Panc1 (cell line): ENCODE measurements around the gene HPCAL4. TPM values are rescaled to one million over a fixed set of nuclear protein-coding genes. Genes with fewer than 3 reads are reported as not detected.

Experiments
- ATAC-seq: fragments of 200-7000 bp; cut with Tn5 transposase; 2 replicates; pipeline ENCODE4 v1.9.1; 2020; ENCODE audit warnings: mild to moderate bottlenecking, moderate library complexity
- BruUV-seq: library from RNA; stranded (reverse); fragments of 400-500 nt; replicated peaks from 2 replicates; lab custom pipeline; 2021; lab: Mats Ljungman, UMichigan
- CTCF ChIA-PET: fragments of 300-600 bp; sonication (Branson Sonifier 250); formaldehyde crosslinking; loops from one replicate; lab custom pipeline; 2022; ENCODE audit warnings: antibody characterized with exemption; lab: Charles Lee
- POLR2A ChIA-PET: fragments of 300-600 bp; sonication (Branson Sonifier 250); formaldehyde crosslinking; loops from one replicate; lab custom pipeline; 2022; ENCODE audit warnings: antibody characterized with exemption; lab: Charles Lee
- DNase-seq: peaks from one replicate; pipeline ENCODE4 v3.0.0-alpha.2; 2010; ENCODE audit warnings: low read depth, low spot score
- H3K27ac ChIP-seq: 2 replicates; pipeline ENCODE4 v1.5.1; 2011; ENCODE audit warnings: mild to moderate bottlenecking, low read length, inconsistent platforms
- H3K27me3 ChIP-seq: fragments of 200-500 bp; sonication (Bioruptor generic); 2 replicates; pipeline ENCODE4 v1.6.0; 2014; ENCODE audit warnings: low read length, inconsistent platforms; ENCODE audit not compliant: control insufficient read depth, insufficient read depth
- H3K36me3 ChIP-seq: fragments of 200-500 bp; sonication (Bioruptor generic); 2 replicates; pipeline ENCODE4 v1.5.1; 2014; ENCODE audit warnings: inconsistent platforms, mild to moderate bottlenecking, low read length, moderate library complexity; ENCODE audit not compliant: control insufficient read depth, insufficient read depth
- H3K4me1 ChIP-seq: 2 replicates; pipeline ENCODE4 v1.5.1; 2011; ENCODE audit warnings: inconsistent platforms, mild to moderate bottlenecking, low read length, moderate library complexity; ENCODE audit not compliant: control insufficient read depth, insufficient read depth
- H3K4me3 ChIP-seq, 2 experiments: 2 replicates each; pipeline ENCODE4 v1.5.1; 2011 to 2012; ENCODE audit warnings: low read depth in 2 of 2, low read length in 2 of 2, mild to moderate bottlenecking in 2 of 2, inconsistent platforms in 1 of 2, moderate library complexity in 1 of 2
- H3K9me3 ChIP-seq: fragments of 200-500 bp; sonication (Bioruptor generic); 2 replicates; pipeline ENCODE4 v1.5.1; 2014; ENCODE audit warnings: low read depth, mild to moderate bottlenecking, inconsistent platforms, low read length, moderate library complexity; ENCODE audit not compliant: control insufficient read depth, insufficient read depth
- CTCF ChIP-seq: fragments of 450-650 bp; IDR thresholded peaks from 2 replicates; pipeline ENCODE4 v1.5.1; 2017; ENCODE audit warnings: mild to moderate bottlenecking
- POLR2AphosphoS5 ChIP-seq: IDR thresholded peaks from 2 replicates; pipeline ENCODE4 v1.6.1; 2012; ENCODE audit warnings: mild to moderate bottlenecking, low read depth, low read length, moderate library complexity
- SIN3A ChIP-seq: IDR thresholded peaks from 2 replicates; pipeline ENCODE4 v1.6.1; 2012; ENCODE audit warnings: low read depth, mild to moderate bottlenecking, low read length, moderate library complexity, borderline replicate concordance; ENCODE audit not compliant: insufficient read depth
- TCF7L2 ChIP-seq: IDR thresholded peaks from 2 replicates; pipeline ENCODE4 v1.6.1; 2011; ENCODE audit warnings: mild to moderate bottlenecking, low read depth, low read length, inconsistent platforms
- in situ Hi-C: cut with HindIII; loops from 2 replicates; pipeline ENCODE4 v1.10.0; 2016; ENCODE audit warnings: low sequenced_read_pairs, low pct_unique_long_range_greater_than_20kb
- intact Hi-C: fragments of 100-400 bp; cut with micrococcal nuclease; formaldehyde crosslinking; loops from one replicate; pipeline ENCODE4 v1.10.0; 2022; ENCODE audit not compliant: unreplicated experiment
- total RNA-seq: library from RNA; stranded (reverse); gene quantifications from one replicate; pipeline ENCODE4 v1.2.1, GENCODE V29; 2021; ENCODE audit not compliant: unreplicated experiment
- TF ChIP-seq, protein P1 (sequence below), 2 experiments: IDR thresholded peaks; 2 replicates each; pipeline ENCODE4 v1.6.1; 2011 to 2012; ENCODE audit warnings: low read depth in 2 of 2, control low read depth in 1 of 2, low read length in 1 of 2, mild to moderate bottlenecking in 1 of 2, moderate library complexity in 1 of 2; ENCODE audit not compliant: insufficient read depth in 1 of 2

HPCAL4 gene
- total RNA-seq, 1 experiment from 2014 or later, result 0.21 TPM

GRCh38 chr1:39701049-39701439, 9.8 kb upstream of the HPCAL4 start:
- H3K4me3 ChIP-seq, result no peak overlapping the region
- H3K9me3 ChIP-seq, result no peaks in the 10 kb centered on the region
- DNase-seq (no peak), ATAC-seq (no peak)
- no peak overlapping the region for H3K27ac ChIP-seq
- no peaks in the 10 kb centered on the region for H3K36me3 ChIP-seq
- ChIA-PET CTCF (interaction anchor here (0.6 to 0.7 kb wide), 2 partner anchors 54 to 102 kb away, joined by 3 to 7 read pairs; no protein-coding TSS in a partner anchor), POLR2A (no interaction called here)
- intact Hi-C loops (no loop called here), in situ Hi-C loops (no loop called here)
- no TSS peak for BruUV-seq
- peaks cover 8% of the 10 kb centered on the region; the same call in 1 of the 2 replicates for H3K27me3 ChIP-seq
- H3K4me1 ChIP-seq, result no peaks in the 10 kb centered on the region
- TF ChIP-seq SIN3A (no peak), CTCF (no peak)
- TF ChIP-seq, protein P1, sequence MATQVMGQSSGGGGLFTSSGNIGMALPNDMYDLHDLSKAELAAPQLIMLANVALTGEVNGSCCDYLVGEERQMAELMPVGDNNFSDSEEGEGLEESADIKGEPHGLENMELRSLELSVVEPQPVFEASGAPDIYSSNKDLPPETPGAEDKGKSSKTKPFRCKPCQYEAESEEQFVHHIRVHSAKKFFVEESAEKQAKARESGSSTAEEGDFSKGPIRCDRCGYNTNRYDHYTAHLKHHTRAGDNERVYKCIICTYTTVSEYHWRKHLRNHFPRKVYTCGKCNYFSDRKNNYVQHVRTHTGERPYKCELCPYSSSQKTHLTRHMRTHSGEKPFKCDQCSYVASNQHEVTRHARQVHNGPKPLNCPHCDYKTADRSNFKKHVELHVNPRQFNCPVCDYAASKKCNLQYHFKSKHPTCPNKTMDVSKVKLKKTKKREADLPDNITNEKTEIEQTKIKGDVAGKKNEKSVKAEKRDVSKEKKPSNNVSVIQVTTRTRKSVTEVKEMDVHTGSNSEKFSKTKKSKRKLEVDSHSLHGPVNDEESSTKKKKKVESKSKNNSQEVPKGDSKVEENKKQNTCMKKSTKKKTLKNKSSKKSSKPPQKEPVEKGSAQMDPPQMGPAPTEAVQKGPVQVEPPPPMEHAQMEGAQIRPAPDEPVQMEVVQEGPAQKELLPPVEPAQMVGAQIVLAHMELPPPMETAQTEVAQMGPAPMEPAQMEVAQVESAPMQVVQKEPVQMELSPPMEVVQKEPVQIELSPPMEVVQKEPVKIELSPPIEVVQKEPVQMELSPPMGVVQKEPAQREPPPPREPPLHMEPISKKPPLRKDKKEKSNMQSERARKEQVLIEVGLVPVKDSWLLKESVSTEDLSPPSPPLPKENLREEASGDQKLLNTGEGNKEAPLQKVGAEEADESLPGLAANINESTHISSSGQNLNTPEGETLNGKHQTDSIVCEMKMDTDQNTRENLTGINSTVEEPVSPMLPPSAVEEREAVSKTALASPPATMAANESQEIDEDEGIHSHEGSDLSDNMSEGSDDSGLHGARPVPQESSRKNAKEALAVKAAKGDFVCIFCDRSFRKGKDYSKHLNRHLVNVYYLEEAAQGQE (IDR thresholded peaks at IDR 0.05; ENCODE audit: insufficient read depth in 1 of 2, low read depth in 2 of 2, low read length in 1 of 2), result no peak

- TF ChIP-seq SIN3A, result no peak
- no peak for TF ChIP-seq TCF7L2
- no peak for TF ChIP-seq POLR2AphosphoS5
- TF ChIP-seq CTCF, result no peak
- TF ChIP-seq, protein P1 (IDR thresholded peaks at IDR 0.05; ENCODE audit: insufficient read depth in 1 of 2, low read depth in 2 of 2, low read length in 1 of 2), result no peak
- intact Hi-C loops, result no loop called here
- Histone ChIP-seq H3K9me3 (no peaks in the 10 kb centered on the region), H3K27me3 (peaks cover 8% of the 10 kb centered on the region; the same call in 1 of the 2 replicates), H3K4me3 (no peak overlapping the region), H3K36me3 (no peaks in the 10 kb centered on the region), H3K4me1 (no peaks in the 10 kb centered on the region), H3K27ac (no peak overlapping the region)
- POLR2A ChIA-PET, result no interaction called here
- CTCF ChIA-PET, result no interaction called here
- in situ Hi-C loops, result no loop called here
- DNase-seq, result no peak
- BruUV-seq, result no TSS peak
- no peak for ATAC-seq
Observed at GRCh38 chr1:39700348-39700747, 9.1 kb upstream of the HPCAL4 start.
